Suppressor macrophage treated with lipopolysaccharide for 4 hours (primary cell): ENCODE data around the gene RUNX2.
"Not testable (repeated sequence)": the region's sequence is repeated elsewhere in the genome, so short reads cannot be mapped to it uniquely, and the experiment has no call there.

ENCODE experiments used
- DNase-seq: peaks from one replicate; pipeline ENCODE4 v3.0.0-alpha.2; 2020

Gene RUNX2

GRCh38 chr6:45327956-45328522 lies at the start of gene RUNX2:
TSS of gene RUNX2 (plus strand) at chr6:45328330. CDS start at chr6:45328727, 397 bp downstream.
- DNase-seq: peak; percentile 14

DNA sequence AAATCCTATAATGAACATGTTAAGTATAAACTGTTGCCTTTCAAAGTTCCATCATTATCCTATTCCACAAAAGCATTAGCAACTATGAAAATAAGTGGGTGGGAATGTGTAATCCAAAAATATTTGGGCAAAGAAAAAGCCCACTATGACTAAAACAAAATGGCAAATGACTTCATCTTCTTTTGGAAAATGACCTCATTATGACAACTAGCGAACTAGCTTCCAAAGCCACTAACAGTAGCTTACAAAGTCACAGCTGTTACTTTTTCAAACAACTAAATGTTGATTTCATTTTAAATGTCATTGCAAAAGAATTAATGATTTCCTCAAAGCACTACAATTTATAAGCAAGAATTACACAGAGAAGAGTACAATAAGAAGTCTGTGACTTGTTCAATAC lies 49.8 kb upstream of the RUNX2 start:
- peak; percentile 10 for DNase-seq

GRCh38 chr6:45286707-45287106 lies 41.4 kb upstream of the RUNX2 start:
- not testable (repeated sequence) for DNase-seq

GRCh38 chr6:45289751-45290514 lies 38.2 kb upstream of the RUNX2 start:
- DNase-seq: no peak

GRCh38 chr6:45293306-45293705 lies 34.8 kb upstream of the RUNX2 start:
- DNase-seq: no peak

- peak; percentile 24 for DNase-seq
Measured at GRCh38 chr6:45294065-45294701, 33.9 kb upstream of the RUNX2 start.

DNA sequence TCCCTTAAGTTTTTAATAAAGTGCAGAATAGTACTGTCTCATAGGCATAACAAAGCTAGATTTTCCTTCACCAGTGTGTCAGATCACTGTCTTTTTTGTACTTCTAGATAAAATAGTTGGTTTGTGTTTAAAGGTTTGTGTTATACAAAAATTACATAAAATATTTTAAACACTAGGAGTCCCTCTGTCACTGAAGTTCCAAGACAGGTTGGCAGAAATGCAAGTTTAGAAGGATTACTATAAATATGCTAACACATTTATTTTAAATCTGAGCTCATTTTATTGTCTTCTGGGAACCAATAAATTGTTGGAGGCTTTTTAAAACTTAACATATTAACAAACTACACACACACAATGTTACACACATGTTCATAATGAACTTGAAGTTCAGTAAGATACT lies 30.8 kb upstream of the RUNX2 start:
- DNase-seq: no peak

DNA sequence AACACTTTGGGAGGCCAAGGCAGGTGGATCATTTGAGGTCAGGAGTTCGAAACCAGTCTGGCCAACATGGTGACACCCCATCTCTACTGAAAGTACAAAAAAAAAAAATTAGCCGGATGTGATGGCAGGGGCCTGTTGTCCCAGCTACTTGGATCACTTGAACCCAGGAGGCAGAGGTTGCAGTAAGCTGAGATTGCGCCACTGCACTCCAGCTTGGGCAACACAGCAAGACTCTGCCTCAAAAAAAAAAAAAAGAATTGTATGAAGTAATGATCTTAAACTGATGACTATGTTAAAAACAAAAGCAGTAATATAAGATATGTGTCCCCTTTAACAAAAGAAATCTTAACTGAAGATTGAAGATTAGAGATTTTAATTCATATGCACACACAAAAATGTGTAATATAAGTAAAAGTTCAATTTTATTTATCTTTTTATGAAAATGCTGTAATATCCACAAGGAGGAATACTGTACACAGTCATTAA lies 29.0 kb upstream of the RUNX2 start:
- DNase-seq: no peak

DNA sequence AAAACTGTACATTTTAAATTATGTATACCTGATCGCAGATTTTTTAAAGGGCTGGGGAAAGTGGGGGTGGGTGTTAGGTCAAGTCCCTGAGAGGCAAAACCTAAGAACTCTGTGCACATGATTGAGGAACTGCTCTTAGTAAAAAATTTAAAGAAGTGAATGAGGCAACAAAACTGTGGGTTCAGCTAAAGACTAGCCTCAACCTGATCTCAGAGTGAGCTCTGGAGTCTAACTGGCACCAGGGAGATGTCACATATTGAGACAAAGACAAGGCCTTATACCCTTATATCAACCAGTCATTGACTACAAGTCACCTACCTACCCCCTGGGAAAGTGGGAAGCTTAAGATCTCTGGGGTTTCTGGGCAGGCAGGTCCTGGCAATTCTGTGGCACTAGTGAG lies 27.4 kb upstream of the RUNX2 start:
- DNase-seq: no peak

- DNase-seq: no peak
Measured at GRCh38 chr6:45301348-45302142, 26.6 kb upstream of the RUNX2 start.

GRCh38 chr6:45302832-45303231 lies 25.3 kb upstream of the RUNX2 start:
- no peak for DNase-seq

DNA sequence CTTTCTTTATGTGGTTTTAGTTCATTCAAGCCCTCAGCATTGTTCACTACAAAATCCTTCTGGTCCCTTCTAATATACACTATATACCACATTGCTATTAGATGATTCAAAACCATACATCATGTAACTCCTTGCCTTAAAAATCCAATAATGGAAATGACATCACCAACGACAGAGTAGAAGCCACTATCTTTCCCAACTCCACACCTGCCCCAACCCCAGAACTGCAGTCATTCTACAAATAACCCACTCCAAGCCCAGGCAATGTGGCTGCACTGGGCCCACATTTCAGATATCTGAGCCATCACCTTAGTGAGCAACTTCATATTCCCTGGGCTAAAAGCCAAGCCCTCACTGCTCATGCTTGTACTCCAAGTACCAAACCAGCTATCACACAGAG lies 22.6 kb upstream of the RUNX2 start:
- no peak for DNase-seq

- DNase-seq: no peak
Measured at GRCh38 chr6:45310118-45310788, 17.9 kb upstream of the RUNX2 start.

GRCh38 chr6:45314146-45314545 lies 14.0 kb upstream of the RUNX2 start:
- DNase-seq: no peak

GRCh38 chr6:45320349-45320748 lies 7.8 kb upstream of the RUNX2 start:
- no peak for DNase-seq

DNA sequence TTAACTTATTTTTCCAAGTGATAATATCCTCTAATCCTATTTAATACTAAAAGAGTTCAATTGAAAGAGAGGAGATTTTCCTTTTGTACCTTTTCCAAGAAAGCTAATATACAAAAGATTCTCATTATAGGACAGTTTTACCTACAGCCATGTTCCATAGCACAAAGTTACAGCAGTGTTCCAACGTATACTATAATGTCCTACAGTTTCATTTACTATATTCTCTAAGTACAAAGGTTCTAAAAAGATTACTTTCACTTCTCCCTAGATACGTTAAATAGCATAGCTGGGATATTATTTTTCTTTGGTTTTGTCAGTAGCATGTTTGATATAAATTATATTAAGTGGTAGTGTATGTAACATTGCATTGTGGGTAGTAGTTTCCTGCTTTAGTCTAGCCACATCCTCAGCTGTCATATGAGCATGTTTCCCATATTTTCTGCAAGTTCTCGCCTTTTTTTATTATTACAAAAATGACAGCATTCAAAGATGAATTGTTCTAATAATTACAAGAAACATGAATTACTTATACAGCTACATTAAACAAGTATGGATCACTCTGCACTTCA lies 4.4 kb upstream of the RUNX2 start:
- peak; percentile 14 for DNase-seq

DNA sequence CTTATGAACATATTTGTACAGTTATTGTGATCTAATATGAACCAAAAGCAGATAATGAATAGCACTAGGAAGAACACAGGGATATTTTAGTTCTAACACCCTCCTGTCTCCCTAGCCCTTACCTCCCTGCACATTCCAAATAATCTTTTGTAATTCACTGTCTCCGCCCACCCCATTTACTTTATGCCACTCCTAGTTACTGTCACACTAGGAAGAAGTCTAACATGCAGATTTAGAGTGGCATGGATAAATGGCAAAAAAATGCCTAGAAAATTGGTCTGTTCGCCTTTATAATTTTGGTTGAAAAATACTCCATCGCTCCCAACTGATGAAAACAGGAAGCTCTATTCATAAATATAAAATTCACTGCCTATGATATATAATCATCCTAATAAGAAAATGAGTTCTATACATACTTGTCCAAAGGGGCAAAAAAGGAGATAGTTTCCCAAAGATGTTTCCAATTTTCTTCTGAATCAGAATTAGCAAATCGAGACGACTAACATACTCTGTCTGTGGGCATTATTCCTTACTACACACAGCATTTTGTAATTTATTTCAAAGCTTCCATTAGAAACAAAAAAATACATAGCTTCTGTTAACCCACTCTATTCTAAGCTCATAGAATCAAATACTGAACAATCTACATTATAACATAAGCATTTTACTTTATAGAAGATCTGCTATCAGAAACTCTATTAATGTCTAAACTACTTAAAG lies 1.3 kb upstream of the RUNX2 start:
- no peak for DNase-seq

DNA sequence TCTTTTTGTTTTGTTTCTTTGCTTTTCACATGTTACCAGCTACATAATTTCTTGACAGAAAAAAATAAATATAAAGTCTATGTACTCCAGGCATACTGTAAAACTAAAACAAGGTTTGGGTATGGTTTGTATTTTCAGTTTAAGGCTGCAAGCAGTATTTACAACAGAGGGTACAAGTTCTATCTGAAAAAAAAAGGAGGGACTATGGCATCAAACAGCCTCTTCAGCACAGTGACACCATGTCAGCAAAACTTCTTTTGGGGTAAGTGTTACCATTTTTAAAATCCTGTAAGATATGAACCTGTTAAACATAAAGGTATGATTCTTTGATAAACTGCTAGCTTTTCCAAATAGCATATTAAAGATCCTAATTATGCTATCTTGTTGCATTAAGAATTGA lies 393 bp downstream of the RUNX2 start:
- no peak for DNase-seq

DNA sequence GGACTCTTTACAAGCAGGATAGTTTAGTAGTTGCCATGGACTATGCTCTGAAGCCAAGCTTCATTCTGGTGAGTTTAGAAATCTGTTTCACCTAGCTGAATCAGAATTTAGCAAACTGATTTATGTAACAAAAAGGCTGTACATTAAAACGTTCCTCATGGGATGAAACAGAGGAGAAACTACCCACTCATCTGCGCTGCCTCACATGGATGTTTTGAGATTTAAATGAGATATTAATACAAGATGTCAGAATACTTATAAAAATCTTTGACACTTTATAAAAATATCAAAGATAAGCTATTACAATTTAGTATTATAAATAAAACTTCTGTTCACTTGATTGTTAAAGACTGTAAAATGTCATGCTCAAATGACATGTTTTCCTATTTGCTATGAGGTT lies 16.8 kb downstream of the RUNX2 start:
- DNase-seq: no peak

GRCh38 chr6:45350186-45350710 lies 22.1 kb downstream of the RUNX2 start:
- DNase-seq: no peak

DNA sequence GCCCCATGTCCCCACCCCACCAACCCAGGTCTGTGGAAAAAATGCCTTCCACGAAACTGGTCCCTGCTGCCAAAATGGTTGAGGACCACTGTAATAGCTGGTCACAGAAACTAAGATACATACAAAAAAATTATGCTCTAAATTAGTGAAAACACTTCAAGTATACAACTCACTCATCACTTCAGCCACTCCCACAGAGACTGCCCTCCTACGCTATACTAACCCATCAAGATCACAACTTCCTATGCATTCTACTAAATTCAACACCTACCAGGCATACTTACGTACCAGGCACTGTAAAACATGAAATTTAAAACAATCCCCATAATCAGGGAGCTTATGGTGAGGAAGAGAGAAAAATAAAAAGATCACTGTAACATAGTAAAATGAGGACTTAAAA lies 22.9 kb downstream of the RUNX2 start:
- DNase-seq: no peak
